KOPT-K1 (cell line): Measurements from ENCODE around the gene KCND3.

Experiments used
- H3K27ac ChIP-seq: fragments of 200-600 bp; sonication (generic); 2 replicates; pipeline ENCODE4 v1.5.1; 2016; ENCODE audit warnings: antibody characterized with exemption, mild to moderate bottlenecking, low read depth, low read length; ENCODE audit not compliant: poor library complexity, severe bottlenecking
- H3K36me3 ChIP-seq: fragments of 200-600 bp; sonication (generic); 2 replicates; pipeline ENCODE4 v1.5.1; 2017; ENCODE audit warnings: antibody characterized with exemption, mild to moderate bottlenecking, low read length, moderate library complexity; ENCODE audit not compliant: insufficient read depth
- H3K9me3 ChIP-seq: fragments of 200-600 bp; sonication (generic); 2 replicates; pipeline ENCODE4 v1.5.1; 2017; ENCODE audit warnings: antibody characterized with exemption, low read length, mild to moderate bottlenecking; ENCODE audit not compliant: insufficient read depth, poor library complexity, severe bottlenecking

The KCND3 gene

GRCh38 chr1:111989531-111990025, at the start of gene KCND3:
KCND3 (minus strand) TSS chr1:111989668.
- Histone ChIP-seq H3K36me3 (no peaks in the 10 kb centered on the region), H3K9me3 (no peaks in the 10 kb centered on the region), H3K27ac (no peak within 1 kb of the TSS)

GRCh38 chr1:112034277-112034676, 44.8 kb upstream of the KCND3 start:
- H3K27ac ChIP-seq: no peak overlapping the region
- no peaks in the 10 kb centered on the region for H3K36me3 ChIP-seq
- no peaks in the 10 kb centered on the region for H3K9me3 ChIP-seq

GRCh38 chr1:112033439-112034120, 44.1 kb upstream of the KCND3 start:
- H3K9me3 ChIP-seq: no peaks in the 10 kb centered on the region
- H3K27ac ChIP-seq: no peak overlapping the region
- H3K36me3 ChIP-seq: no peaks in the 10 kb centered on the region

- Histone ChIP-seq H3K9me3 (no peaks in the 10 kb centered on the region), H3K36me3 (no peaks in the 10 kb centered on the region), H3K27ac (no peak overlapping the region)
Observed at GRCh38 chr1:112030157-112030556, 40.7 kb upstream of the KCND3 start.

- no peak overlapping the region for H3K27ac ChIP-seq
- H3K9me3 ChIP-seq: no peaks in the 10 kb centered on the region
- H3K36me3 ChIP-seq: no peaks in the 10 kb centered on the region
Observed at GRCh38 chr1:112027696-112028095, 38.2 kb upstream of the KCND3 start.

GRCh38 chr1:112026501-112026900, 37.0 kb upstream of the KCND3 start:
- Histone ChIP-seq H3K9me3 (no peaks in the 10 kb centered on the region), H3K36me3 (no peaks in the 10 kb centered on the region), H3K27ac (no peak overlapping the region)

GRCh38 chr1:112026016-112026415, 36.5 kb upstream of the KCND3 start:
- H3K36me3 ChIP-seq: no peaks in the 10 kb centered on the region
- H3K27ac ChIP-seq: no peak overlapping the region
- no peaks in the 10 kb centered on the region for H3K9me3 ChIP-seq

GRCh38 chr1:112021263-112021662, 31.8 kb upstream of the KCND3 start:
- H3K9me3 ChIP-seq: no peaks in the 10 kb centered on the region
- H3K27ac ChIP-seq: no peak overlapping the region
- no peaks in the 10 kb centered on the region for H3K36me3 ChIP-seq

GRCh38 chr1:112017183-112017582, 27.7 kb upstream of the KCND3 start:
- H3K27ac ChIP-seq: no peak overlapping the region
- H3K36me3 ChIP-seq: no peaks in the 10 kb centered on the region
- no peaks in the 10 kb centered on the region for H3K9me3 ChIP-seq

- Histone ChIP-seq H3K27ac (no peak overlapping the region), H3K9me3 (no peaks in the 10 kb centered on the region), H3K36me3 (no peaks in the 10 kb centered on the region)
Observed at GRCh38 chr1:112012823-112013222, 23.4 kb upstream of the KCND3 start.

GRCh38 chr1:112011202-112011601, 21.7 kb upstream of the KCND3 start:
- Histone ChIP-seq H3K27ac (no peak overlapping the region), H3K36me3 (no peaks in the 10 kb centered on the region), H3K9me3 (no peaks in the 10 kb centered on the region)

GRCh38 chr1:112007169-112007568, 17.7 kb upstream of the KCND3 start:
- Histone ChIP-seq H3K27ac (no peak overlapping the region), H3K9me3 (no peaks in the 10 kb centered on the region), H3K36me3 (no peaks in the 10 kb centered on the region)

GRCh38 chr1:112006416-112007025, 17.1 kb upstream of the KCND3 start:
- Histone ChIP-seq H3K36me3 (no peaks in the 10 kb centered on the region), H3K27ac (no peak overlapping the region), H3K9me3 (no peaks in the 10 kb centered on the region)

- Histone ChIP-seq H3K36me3 (no peaks in the 10 kb centered on the region), H3K9me3 (no peaks in the 10 kb centered on the region), H3K27ac (no peak overlapping the region)
Observed at GRCh38 chr1:112004076-112004475, 14.6 kb upstream of the KCND3 start.

GRCh38 chr1:112002514-112002913, 13.0 kb upstream of the KCND3 start:
- no peak overlapping the region for H3K27ac ChIP-seq
- H3K9me3 ChIP-seq: no peaks in the 10 kb centered on the region
- H3K36me3 ChIP-seq: no peaks in the 10 kb centered on the region

- no peak overlapping the region for H3K27ac ChIP-seq
- no peaks in the 10 kb centered on the region for H3K9me3 ChIP-seq
- H3K36me3 ChIP-seq: no peaks in the 10 kb centered on the region
Observed at GRCh38 chr1:112001436-112001835, 12.0 kb upstream of the KCND3 start.
